ENCODE results near the gene HAVCR1.
"Not testable (repeated sequence)": the region's sequence is repeated elsewhere in the genome, so short reads cannot be mapped to it uniquely, and the experiment has no call there.

DNA sequence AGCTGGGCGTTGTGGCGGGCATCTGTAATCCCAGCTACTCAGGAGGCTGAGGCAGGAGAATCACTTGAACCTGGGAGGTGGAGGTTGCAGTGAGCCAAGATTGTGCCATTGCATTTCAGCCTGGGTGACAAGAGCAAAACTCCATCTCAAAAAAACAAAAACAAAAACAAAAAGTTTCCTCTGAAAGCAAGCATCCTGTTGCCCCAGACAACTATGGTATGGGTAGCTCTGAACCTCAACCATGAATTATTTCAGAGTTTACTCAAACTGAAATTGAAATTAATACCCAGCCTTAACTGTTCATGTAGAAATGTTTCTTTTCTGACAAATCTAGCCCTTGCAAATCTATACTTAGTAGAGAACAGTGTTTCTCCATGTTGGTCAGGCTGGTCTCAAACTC lies 31.3 kb downstream of the HAVCR1 start:
- not testable (repeated sequence) for TF ChIP-seq CTCF, POLR2A (IDR thresholded peaks at IDR 0.05)
